OCI-M1 (cell line): Measurements from ENCODE around the gene KIAA0319L.
"Not testable (repeated sequence)": the region's sequence is repeated elsewhere in the genome, so short reads cannot be mapped to it uniquely, and the experiment has no call there.

Experiments
- DNase-seq: peaks from one replicate; lab custom pipeline; 2025; lab: John Stamatoyannopoulos, UW

The KIAA0319L gene

DNA sequence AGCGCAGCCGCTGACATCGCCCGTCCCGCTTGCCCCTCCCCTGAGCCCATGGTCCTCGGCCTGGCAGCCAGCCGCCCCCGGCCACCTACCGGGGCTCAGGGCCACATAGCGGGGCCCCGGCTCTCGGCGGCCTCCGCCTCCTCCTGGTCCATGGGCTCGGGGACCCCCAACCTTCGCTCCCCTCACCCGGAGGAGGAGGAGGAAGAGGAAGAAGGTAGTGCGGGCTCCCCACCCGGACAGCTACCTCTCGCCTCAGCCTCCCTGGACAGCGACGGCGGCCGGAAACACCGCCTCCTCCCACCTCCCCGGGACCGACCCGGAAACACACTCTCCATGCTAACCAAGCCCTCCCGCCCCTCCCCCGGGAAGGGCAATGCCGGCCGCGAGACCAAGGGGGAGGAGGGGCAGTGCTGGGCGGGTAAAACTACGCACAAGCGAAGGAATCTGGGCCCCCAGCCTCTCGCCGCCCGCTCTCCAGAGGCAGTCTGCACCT is at the start of gene KIAA0319L:
Gene KIAA0319L (minus strand): TSS at position 286 of the 493 bp plus-strand sequence. CDS start 2,912 bp downstream, outside the sequence.
- DNase-seq: peak; percentile 95

DNA sequence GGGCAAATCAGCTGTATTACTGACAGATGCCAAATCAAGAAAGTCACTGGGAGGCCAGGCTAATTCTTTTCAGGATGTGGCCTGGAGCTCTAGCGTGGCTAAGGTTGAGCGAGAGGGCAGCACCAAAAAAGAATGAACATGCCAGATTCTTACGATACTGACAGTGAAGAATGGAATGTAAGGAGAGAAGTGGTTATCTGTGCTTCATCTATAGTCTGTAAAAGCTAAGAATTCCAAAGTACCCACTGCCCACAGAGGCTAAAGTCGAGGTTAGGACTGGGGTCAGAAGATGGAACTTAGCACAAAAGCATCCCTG is 48.6 kb upstream of the KIAA0319L start:
- DNase-seq: no peak

DNA sequence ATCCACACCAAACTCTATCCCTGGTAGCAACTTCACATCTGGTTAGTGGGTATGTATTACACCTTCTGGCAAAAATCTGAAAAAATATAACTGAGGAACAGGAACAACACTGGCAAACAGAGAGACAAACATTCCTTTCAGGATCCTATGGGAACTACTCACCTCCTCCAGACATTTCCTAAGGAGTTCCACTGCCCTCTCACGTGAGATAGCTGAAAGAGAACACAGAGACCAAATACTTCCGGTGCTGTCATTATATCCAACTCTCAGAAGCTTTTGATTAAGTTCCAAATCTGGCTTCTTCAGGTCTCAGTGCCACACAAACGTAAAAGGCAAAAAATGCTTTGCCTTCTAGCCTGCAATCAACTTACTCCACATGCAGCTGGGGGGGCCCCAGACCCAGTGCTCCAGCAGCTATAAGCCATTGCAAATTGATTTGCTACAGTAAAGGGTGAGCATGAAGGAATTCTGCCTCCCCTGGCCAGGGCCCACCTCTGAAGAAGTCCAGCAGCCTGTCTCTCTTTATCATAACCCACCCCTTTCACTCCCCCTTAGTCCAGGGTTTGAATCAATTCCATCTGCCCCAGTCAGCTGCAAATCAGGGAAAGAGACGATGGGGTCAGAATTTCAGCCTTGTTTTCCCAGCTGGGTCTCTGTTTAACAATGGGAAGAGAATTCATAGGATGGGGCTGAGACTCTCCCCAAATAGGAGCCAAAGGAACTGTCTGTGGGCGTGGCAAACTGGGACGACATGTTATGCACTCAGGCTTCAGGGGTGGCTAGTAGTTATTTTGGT is 48.1 kb upstream of the KIAA0319L start:
- no peak for DNase-seq

DNA sequence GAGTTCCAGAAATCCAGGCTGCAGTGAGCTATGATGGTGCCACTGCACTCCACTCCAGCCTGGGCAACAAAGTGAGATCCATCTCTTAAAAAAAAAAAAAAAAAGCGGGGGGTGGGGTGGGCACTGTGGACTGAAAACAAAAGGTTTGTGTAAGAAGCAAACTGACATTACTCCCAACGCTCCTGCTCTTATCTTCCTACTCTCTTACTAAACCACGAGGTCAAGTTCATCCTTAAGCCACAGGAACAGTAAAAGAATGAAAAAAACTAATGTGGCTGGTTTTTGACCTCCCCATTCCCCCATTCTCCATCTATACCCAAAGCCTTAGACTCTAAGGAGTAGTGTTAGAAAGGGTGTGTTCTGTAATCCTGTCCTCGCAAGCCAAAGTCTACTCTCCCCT is 46.7 kb upstream of the KIAA0319L start:
- no peak for DNase-seq

DNA sequence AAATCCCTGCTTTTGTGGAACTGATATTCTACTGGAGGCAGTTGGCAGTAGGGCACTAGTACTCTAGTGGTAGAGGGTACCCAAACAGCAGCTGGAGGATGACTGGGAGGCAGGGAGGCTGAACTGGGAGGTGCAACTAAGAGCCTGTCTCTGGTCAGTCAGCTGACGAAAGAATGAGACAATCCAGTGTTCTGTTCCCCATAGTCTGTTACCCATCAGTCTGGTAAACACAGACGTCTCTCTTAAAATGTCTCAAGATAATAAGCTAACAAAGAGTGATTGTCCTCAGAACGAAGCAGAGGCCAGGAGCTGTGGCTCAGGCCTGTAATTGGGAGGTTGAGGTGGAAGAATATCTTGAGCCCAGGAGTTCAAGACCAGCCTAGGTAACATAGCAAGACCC is 46.3 kb upstream of the KIAA0319L start:
- DNase-seq: no peak

DNA sequence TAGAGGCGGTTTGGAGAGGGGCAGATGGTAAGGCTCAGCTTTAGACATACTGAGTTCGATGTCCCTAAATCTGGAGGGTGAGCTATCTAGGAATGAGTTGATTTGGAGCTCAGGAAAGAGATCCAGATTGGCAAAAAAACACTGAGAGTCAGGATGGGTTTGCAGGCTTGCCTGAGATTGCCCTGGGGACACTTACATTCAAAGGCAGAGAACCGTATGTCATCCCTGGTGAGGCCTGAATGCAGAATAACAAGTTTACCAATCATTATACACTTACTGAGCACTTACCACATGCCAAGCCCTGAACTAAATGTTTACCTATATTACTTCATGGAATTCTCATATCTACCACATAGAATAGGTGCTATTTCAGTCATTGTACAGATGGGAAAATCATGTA is 43.4 kb upstream of the KIAA0319L start:
- no peak for DNase-seq

DNA sequence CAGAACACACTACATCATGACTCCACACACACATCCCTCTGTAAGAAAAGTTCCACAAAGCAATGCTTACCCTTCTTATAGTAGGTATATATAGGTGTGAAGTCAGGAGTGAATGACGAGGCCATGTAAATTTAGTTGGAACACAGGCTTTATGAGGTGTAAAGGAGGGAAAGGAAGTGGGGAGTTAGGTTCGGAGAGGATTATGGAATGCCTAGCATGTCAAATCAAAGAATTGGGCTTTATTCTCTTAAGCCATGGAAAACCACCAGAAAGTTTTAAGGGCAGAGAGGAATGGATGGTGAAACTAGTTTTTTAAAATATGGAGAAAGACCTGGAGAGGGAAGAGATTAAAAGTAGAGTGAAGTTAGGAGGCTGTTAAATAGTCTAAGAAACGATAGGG is 42.2 kb upstream of the KIAA0319L start:
- DNase-seq: no peak

DNA sequence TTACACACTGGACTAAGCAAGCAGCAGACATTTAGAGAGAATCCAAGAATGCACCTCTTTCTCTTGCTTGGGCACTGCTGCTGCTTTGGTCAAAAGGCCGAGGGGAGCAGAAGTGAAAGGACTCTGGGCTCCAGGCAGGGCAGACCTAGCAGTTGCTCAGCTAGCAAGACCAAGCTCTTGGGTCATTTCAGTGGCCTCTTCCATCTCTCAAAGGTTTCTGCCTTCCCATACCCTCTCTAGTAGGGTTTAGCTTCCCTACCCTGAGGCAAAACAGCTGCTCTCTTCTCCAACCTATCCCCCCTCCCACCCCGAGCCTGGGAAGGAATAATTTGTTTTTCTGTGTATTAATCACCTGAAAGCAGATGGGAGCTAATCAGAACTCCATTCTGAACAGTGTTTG is 41.7 kb upstream of the KIAA0319L start:
- no peak for DNase-seq

DNA sequence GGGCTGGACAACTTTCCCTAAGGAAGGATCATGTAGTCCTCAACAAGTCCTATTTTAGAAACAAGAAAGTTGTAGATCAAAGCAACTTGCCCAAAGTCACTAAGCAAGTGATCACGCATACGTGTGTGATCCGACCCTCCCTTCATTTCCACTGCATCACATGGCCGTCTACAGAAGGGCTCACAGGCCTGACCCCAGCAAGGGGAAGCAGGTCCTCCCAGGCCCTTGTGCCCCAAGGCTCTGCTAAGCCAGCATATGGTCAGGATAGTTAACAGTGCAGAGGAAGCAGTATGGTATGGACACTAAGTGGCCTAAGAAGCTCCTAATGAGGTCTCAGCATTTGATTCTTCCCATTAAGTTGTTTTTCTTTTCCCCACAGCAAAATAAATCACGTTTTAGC is 40.7 kb upstream of the KIAA0319L start:
- no peak for DNase-seq

DNA sequence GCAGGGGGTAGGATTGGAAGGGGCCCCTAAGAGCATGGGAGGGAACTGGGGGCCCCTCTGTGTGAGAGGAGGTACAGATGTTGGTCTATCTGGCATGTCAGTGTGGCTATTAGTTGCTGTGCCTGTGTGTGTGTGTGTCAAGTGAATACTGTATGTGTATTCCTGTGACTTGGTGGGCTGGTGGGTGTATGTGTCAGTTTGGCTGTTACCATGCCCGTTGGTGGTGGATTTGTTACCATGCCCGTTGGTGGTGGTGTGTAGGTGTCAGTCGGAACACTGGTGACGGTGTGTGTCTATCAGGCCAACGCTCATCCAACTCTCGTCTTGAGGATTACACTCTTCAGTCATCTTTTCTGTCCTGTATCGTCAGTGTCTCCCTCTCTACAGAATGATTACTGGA is 38.5 kb upstream of the KIAA0319L start:
- no peak for DNase-seq

DNA sequence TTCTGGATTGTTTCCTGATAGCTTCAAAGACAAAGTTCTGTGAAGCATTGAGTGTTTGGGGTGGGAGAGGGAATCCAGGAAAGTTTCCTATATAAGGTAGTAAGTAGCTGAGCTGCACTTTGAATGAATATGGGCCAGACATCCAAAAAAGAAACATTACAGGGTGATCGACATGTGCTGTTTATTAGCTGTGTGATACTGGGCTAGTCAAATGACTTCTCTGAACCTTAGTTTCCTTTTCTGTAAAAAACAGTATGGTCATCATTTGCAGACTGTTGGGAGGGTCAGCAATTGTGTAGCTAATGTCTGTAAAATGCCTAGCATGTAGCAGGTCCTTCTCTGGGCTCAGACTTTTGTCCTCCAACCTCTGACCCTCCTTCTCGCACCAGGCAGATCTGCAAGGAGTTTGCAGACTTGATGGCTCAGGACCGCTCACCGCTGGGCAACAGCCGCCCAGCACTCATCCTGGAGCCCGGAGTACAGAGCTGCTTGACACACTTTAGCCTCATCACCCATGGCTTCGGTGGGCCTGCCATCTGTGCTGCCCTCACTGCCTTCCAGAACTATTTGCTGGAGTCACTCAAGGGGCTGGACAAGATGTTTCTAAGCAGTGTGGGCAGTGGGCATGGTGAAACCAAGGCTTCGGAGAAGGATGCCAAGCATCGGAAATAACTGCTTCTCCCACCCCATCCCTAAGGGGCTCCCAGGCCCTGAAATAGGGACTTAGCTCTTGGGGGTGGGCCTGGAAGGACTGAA is 37.0 kb upstream of the KIAA0319L start:
- DNase-seq: no peak

DNA sequence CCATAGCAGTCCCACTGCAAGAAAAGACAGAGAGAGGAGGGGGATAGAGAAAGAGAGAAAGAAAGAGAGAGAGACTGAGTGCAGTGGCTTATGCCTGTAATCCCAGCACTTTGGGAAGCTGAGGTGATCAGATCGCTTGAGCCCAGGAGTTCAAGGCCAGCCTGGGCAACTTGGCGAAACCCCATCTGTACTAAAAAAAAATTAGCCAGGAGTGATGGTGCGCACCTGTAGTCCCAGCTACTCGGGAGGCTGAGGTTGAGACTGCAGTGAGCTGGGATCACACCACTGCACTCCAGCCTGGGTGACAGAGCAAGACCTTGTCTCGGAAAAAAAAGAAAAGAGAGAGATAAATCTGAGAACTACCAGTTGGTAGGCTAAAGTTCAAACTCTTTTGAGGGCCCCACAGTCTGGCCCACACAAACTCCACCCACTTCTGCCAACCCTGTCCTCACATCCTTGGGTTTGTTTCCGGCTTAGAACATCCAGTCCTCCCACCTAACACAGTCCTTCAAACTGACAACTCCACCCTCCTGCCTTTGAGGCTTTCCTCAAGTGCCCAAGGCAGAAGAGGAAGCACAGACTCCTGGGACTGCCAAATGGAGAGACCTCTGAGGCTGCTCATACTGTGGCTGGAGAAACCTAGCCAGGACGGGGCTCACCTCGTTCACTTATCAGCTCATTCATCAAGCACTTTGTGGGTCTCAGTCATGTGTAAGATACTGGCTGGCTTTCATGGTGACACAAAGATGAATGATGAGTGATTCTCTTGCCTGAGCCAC is 36.0 kb upstream of the KIAA0319L start:
- DNase-seq: peak; percentile 28

DNA sequence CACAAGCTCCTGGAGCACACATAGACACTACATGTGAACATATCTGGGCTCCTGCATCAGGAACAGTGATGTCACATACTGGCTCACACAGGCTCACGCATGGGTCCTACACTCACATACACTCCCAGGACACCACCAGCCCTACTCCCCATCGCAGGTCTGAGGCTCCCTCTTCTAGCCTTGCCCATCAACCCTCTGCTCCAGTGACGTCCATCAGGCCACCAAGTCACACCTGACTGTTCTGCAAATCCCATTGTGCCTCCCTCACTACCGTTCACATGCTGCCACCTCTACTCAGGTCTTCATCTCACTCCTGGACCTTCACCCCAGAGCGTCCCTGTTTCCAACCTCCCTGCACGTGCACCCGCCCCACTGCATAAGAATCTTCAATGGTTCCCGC is 34.0 kb upstream of the KIAA0319L start:
- DNase-seq: no peak

DNA sequence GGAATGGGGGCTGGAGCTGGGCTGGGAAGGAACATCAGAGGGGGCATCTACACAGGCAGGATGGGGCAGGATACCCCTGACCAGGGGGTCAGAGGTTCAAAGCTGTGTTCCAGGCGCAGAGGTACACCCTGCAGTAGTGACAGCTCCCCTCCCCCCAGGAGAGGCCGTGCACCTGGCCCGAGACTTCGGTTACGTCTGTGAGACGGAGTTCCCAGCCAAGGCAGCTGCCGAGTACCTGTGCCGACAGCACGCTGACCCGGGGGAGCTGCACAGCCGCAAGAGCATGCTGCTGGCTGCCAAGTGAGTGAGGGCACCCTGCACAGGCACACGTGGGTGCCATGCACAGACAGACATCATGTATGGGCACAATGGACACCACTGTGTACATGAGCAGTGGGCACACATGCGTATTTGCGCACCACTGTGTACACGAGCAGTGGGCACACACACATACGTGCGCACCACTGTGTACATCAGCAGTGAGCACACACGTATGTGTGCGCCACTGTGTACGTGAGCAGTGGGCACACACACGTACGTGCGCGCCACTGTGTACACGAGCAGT is 33.4 kb upstream of the KIAA0319L start:
- no peak for DNase-seq

DNA sequence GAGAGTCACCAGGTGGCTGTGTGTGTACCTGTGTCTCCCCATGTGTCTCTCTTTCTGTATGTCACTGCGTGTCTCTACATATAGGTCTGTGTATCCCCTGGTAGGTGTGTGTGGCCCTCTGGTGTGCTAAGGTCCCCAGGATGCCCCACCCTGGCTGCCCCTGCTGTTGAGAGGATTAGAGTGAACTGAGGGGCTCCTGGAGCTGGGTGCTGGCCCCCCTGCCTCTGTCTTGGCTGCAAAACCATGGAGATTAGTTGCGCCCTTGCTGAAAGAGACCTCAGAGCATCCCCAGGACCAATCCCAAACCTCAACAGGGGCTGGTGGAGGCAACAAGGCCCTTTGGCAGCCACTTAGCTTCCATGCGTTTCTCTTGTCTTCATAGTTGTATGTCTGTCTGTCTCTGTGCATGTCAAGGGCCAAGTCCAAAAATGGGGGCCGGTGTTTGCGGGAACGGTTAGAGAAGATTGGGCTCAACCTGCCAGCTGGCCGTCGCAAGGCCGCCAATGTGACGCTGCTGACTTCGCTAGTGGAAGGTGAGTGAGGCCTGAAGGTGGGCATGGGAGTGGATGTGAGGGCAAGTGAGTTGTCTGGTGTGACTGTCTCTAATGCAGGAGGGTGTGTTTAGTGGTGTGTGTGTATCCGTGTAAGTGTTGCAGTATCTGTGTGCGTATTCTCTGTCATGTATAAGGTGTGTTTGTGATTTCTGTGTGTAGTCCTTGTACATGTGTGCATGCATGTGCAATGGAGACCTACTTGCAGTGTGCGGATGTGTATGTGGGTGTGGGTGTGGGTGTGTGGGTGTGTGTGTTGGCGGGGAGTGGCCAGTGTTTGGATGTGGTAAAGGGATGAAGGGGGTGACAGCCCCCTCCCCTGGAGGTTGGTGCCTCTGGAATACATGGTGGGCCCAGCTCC is 32.6 kb upstream of the KIAA0319L start:
- no peak for DNase-seq

DNA sequence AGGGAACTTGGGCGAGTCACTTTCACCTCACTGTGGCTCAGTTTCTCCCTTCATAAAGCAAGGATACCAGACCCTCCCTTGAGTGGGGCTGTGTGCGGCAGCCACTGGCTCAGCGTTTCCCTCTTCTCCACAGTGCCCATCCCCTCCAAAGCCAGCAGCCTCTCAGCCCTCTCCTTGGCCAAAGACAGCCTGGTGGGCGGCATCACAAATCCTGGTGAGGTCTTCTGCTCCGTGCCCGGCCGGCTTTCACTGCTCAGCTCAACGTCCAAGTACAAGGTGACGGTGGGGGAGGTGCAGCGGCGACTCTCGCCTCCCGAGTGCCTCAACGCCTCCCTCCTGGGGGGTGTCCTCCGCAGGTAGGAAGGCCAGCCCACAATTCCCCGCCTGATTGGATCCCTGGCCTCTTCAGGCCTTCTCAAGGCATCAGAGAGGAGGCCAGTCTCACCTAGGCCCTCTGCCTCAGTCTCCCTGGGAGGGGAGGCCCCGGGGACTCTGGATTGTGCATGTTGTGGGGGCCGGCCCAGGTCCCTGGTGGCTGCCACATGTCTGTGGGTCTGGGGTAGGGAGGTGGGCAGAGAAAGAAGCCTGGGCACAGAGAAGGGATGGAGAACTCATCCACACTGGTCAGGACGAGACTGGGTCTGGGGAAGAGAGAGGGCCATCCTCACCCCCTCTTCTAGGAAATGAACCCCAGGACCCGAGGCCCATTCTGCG is 31.2 kb upstream of the KIAA0319L start:
- DNase-seq: no peak

DNA sequence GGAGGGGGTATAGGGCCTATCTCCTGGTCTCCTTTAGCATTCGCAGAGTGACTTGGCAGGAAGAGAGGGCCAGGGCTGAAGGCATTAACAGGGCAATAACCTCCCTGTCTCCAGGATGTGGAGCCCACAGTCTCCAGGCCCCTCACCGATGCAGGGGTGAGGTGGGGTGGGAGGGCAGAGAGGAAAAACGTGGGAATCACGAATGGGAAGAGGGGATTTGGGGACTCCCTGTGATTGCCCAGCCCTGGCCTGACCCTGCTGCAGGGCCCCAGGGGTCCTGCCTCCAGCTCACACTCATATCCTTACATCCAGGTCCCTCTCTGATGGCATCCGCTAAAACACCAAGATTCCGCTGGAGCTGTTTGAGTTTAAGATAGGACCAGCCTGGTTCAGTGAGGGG is 30.5 kb upstream of the KIAA0319L start:
- DNase-seq: no peak

DNA sequence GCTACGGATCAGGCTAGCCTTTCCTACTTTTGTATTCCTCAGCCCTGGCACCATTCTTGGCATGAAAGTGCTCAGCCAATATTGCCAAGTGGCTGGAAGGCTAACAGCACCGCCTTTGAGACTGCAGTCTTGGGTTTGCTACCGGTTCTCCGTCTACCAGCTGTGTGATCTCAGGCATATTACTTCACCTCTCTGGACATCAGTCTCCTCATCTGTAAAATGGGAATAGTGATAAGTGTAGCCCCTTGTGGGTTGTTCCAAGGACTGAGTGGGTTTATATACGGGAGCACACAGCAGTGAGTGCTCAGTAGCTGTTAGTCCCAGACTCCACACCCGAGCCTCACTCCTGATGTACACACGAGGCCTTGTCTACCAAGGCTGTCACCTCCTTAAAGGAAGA is 29.6 kb upstream of the KIAA0319L start:
- no peak for DNase-seq

DNA sequence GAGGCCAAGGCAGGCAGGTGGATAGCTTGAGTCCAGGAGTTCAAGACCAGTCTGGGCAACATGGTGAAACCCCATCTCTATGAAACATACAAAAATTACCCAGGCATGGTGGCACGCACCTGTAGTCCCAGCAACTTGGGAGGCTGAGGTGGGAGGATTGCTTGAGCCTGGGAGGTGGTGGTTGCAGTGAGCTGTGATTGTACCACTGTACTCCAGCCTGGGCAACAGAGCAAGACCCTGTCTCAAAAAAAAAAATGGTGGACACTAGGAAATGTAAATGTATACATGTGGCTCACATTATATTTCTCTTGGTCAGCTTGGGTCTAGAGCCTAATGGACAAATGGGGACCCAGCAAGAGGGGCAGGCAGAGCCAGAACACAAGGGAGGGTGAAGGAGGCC is 28.6 kb upstream of the KIAA0319L start:
- DNase-seq: not testable (repeated sequence)

DNA sequence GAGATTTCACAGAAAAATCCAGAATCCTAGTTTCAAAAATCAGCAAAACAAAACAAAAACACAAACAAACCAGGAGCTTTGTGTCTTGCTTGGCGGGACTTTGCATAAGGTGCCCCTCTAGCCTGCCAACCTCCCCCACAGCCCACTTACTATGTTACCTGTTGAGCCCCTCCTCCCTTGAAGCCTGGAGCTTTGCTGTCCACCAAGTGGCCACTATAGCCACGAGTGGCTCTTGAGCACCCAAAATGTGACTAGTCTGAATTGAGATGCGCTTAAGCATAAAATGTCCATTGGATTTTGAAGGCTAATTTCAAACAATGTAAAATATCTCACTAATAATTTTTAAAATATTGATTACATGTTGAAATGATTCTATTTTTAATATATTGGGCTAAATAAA is 28.1 kb upstream of the KIAA0319L start:
- no peak for DNase-seq

DNA sequence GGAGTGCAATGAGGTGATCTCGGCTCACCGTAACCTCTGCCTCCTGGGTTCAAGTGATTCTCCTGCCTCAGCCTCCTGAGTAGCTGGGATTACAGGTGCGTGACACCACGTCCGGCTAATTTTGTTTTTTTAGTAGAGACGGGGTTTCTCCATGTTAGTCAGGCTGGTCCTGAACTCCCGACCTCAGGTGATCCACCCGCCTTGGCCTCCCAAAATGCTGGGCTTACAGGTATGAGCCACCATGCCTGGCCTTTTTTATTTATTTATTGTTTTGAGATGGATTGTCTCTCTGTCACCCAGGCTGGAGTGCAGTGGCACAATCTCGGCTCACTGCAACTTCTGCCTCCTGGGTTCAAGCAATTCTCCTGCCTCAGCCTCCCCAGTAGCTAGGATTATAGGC is 24.4 kb upstream of the KIAA0319L start:
- DNase-seq: not testable (repeated sequence)
